CD4-positive, alpha-beta memory T cell (primary cell): ENCODE results near the gene LYL1. TPM values are rescaled to one million over a fixed set of nuclear protein-coding genes. Genes with fewer than 3 reads are reported as not detected.

Source experiments
- CTCF ChIA-PET: fragments of 350-600 bp; sonication (Branson Sonifier 250); formaldehyde crosslinking; loops from one replicate; lab custom pipeline; 2021; ENCODE audit warnings: inconsistent platforms; ENCODE audit not compliant: partially characterized antibody; lab: Charles Lee
- POLR2A ChIA-PET: fragments of 350-600 bp; sonication (Branson Sonifier 250); formaldehyde crosslinking; loops from one replicate; lab custom pipeline; 2021; ENCODE audit not compliant: partially characterized antibody; lab: Charles Lee
- DNase-seq, 5 donors: peaks; one replicate each; pipeline versions ENCODE4 v3.0.0 to v3.0.0-alpha.2; 2020 to 2022; ENCODE audit warnings: mixed read lengths in 1 of 5
- H3K27ac ChIP-seq: one replicate; pipeline ENCODE4 v1.7.0; 2013; ENCODE audit warnings: low read depth, low read length
- H3K27me3 ChIP-seq: 2 replicates; pipeline ENCODE4 v1.7.0; 2013; ENCODE audit warnings: mild to moderate bottlenecking, low read length, moderate library complexity; ENCODE audit not compliant: insufficient read depth
- H3K36me3 ChIP-seq: 2 replicates; pipeline ENCODE4 v1.7.0; 2013; ENCODE audit warnings: mild to moderate bottlenecking, low read length, moderate library complexity; ENCODE audit not compliant: insufficient read depth
- H3K4me1 ChIP-seq: 2 replicates; pipeline ENCODE4 v1.7.0; 2013; ENCODE audit warnings: mild to moderate bottlenecking, low read length, moderate library complexity; ENCODE audit not compliant: insufficient read depth
- H3K4me3 ChIP-seq, 2 donors: one replicate each; pipeline ENCODE4 v1.7.0; 2013; ENCODE audit warnings: low read length in 2 of 2, mild to moderate bottlenecking in 1 of 2
- H3K9me3 ChIP-seq, 2 donors: one replicate each; pipeline ENCODE4 v1.7.0; 2013; ENCODE audit warnings: low read length in 2 of 2, control low read depth in 1 of 2; ENCODE audit not compliant: control insufficient read depth in 1 of 2
- H3K27ac Mint-ChIP-seq, 7 donors: one replicate each; pipeline ENCODE4 v1.8.0; 2020 to 2021; ENCODE audit warnings: mixed read lengths in 7 of 7, mild to moderate bottlenecking in 6 of 7, inconsistent platforms in 3 of 7, moderate library complexity in 3 of 7
- H3K27me3 Mint-ChIP-seq, 2 donors: one replicate each; pipeline ENCODE4 v1.8.0; 2020 to 2021; ENCODE audit warnings: mixed read lengths in 2 of 2
- H3K36me3 Mint-ChIP-seq, 2 donors: one replicate each; pipeline ENCODE4 v1.8.0; 2020 to 2021; ENCODE audit warnings: mixed read lengths in 2 of 2, inconsistent platforms in 1 of 2, mild to moderate bottlenecking in 1 of 2
- H3K4me1 Mint-ChIP-seq, 4 donors: one replicate each; pipeline ENCODE4 v1.8.0; 2020 to 2021; ENCODE audit warnings: mixed read lengths in 4 of 4, mild to moderate bottlenecking in 1 of 4
- H3K4me3 Mint-ChIP-seq, 8 donors: one replicate each; pipeline ENCODE4 v1.8.0; 2020 to 2021; ENCODE audit warnings: mixed read lengths in 8 of 8, mild to moderate bottlenecking in 7 of 8, moderate library complexity in 6 of 8, inconsistent platforms in 3 of 8
- H3K9me3 Mint-ChIP-seq, 8 donors: one replicate each; pipeline ENCODE4 v1.8.0; 2020 to 2021; ENCODE audit warnings: mixed read lengths in 8 of 8, mild to moderate bottlenecking in 5 of 8, inconsistent platforms in 3 of 8, moderate library complexity in 1 of 8
- intact Hi-C: fragments of 100-400 bp; cut with micrococcal nuclease; formaldehyde crosslinking; loops from one replicate; pipeline ENCODE4 v1.15.1; 2023
- polyA plus RNA-seq, 2 donors: library from polyadenylated mRNA; unstranded; fragments of 300-500 nt; fragmentation: Illumina TruSeq; gene quantifications; one replicate each; pipeline ENCODE4 v1.2.3, GENCODE V29; 2021
- total RNA-seq, 2 experiments: library from RNA; stranded (reverse); gene quantifications; one replicate each; pipeline ENCODE4 v1.2.3, GENCODE V29; 2021

Gene LYL1
- total and polyA plus RNA-seq, 4 experiments from 2014 or later, result 2.3 to 16.9 (median 12.8) TPM

GRCh38 chr19:13100841-13101589, 1.6 kb downstream of the LYL1 start:
- H3K4me1 Mint-ChIP-seq, result peaks cover 28 to 76% (median 45%) of the 10 kb centered on the region in 4 donors
- peak overlapping the region; percentile 53 to 84 (median 74) for H3K27ac Mint-ChIP-seq
- intact Hi-C loops, result no loop called here

GRCh38 chr19:13100031-13100588, 2.5 kb downstream of the LYL1 start:
- peaks cover 0 to 2% (median 0%) of the 10 kb centered on the region in 8 donors for H3K9me3 Mint-ChIP-seq
- H3K9me3 ChIP-seq, result no peaks in the 10 kb centered on the region
- peaks cover 29 to 79% (median 47%) of the 10 kb centered on the region in 4 donors for H3K4me1 Mint-ChIP-seq
- intact Hi-C loops, result no loop called here
- H3K4me1 ChIP-seq, result peaks cover 87% of the 10 kb centered on the region
- peak overlapping the region; percentile 78 for H3K27ac ChIP-seq
- peak overlapping the region; percentile 84 to 99 (median 97) for H3K27ac Mint-ChIP-seq
- H3K27me3 Mint-ChIP-seq, result peaks cover 5 to 8% of the 10 kb centered on the region in 2 donors
- peaks cover 15% of the 10 kb centered on the region for H3K27me3 ChIP-seq
- ChIA-PET CTCF (interaction anchor here (0.8 to 2.0 kb wide), 7 partner anchors 9 to 135 kb away, joined by 3 to 6 read pairs (median 3); partner anchors contain the start of gene NACC1), POLR2A (interaction anchor here (0.8 to 3.6 kb wide), 16 partner anchors 11 to 308 kb away, joined by 3 to 51 read pairs (median 4); partner anchors contain the start of genes FARSA, GCDH, IER2 and JUNB)
- peaks cover 2 to 3% of the 10 kb centered on the region in 2 donors for H3K36me3 Mint-ChIP-seq
- H3K4me3 ChIP-seq, result peak overlapping the region in 1 of 2 donors; percentile 70
- peak; percentile 51 to 82 (median 61) for DNase-seq
- no peaks in the 10 kb centered on the region for H3K36me3 ChIP-seq
- H3K4me3 Mint-ChIP-seq, result peak overlapping the region; percentile 77 to 87 (median 82)

More at GRCh38 chr19:13100841-13101589, 1.6 kb downstream of the LYL1 start:
- ChIA-PET POLR2A (interaction anchor here (1.1 to 4.8 kb wide), 6 partner anchors 16 to 210 kb away, joined by 4 to 51 read pairs (median 22); partner anchors contain the start of genes GCDH, IER2, NACC1 and STX10), CTCF (interaction anchor here (0.7 to 2.0 kb wide), 4 partner anchors 17 to 136 kb away, joined by 3 to 6 read pairs (median 4); partner anchors contain the start of gene NACC1)
- Mint-ChIP-seq H3K36me3 (peaks cover 2 to 3% of the 10 kb centered on the region in 2 donors), H3K4me3 (peak overlapping the region; percentile 81 to 88 (median 84)), H3K9me3 (peaks cover 0 to 2% (median 0%) of the 10 kb centered on the region in 8 donors), H3K27me3 (peaks cover 5 to 8% of the 10 kb centered on the region in 2 donors)
- Histone ChIP-seq H3K27me3 (peaks cover 14% of the 10 kb centered on the region), H3K27ac (peak overlapping the region; percentile 78), H3K4me1 (peaks cover 84% of the 10 kb centered on the region), H3K4me3 (peak overlapping the region; percentile 58 to 73), H3K36me3 (no peaks in the 10 kb centered on the region), H3K9me3 (no peaks in the 10 kb centered on the region)
- DNase-seq, result no peak

- CTCF ChIA-PET, result interaction anchor here (0.6 to 2.0 kb wide), 7 partner anchors 10 to 160 kb away, joined by 3 to 6 read pairs (median 4); partner anchors contain the start of gene NACC1
These were observed 3.3 kb downstream of the LYL1 start for GRCh38 chr19:13099073-13099999.

GRCh38 chr19:13098277-13099072, 4.2 kb downstream of the LYL1 start:
- Mint-ChIP-seq H3K4me3 (peak overlapping the region; percentile 84 to 92 (median 87)), H3K9me3 (peaks cover 0 to 2% (median 0%) of the 10 kb centered on the region in 8 donors), H3K27me3 (peaks cover 5 to 10% of the 10 kb centered on the region in 2 donors), H3K27ac (peak overlapping the region; percentile 72 to 95 (median 88)), H3K4me1 (peaks cover 29 to 80% (median 47%) of the 10 kb centered on the region in 4 donors), H3K36me3 (peaks cover 0 to 3% of the 10 kb centered on the region in 2 donors)
- ChIA-PET POLR2A (interaction anchor here (0.7 to 3.6 kb wide), 7 partner anchors 13 to 213 kb away, joined by 3 to 51 read pairs (median 6); partner anchors contain the start of genes NACC1 and TRMT1), CTCF (no interaction called here)
- H3K9me3 ChIP-seq, result no peaks in the 10 kb centered on the region
- DNase-seq, result peak; percentile 46 to 68 (median 48)
- intact Hi-C loops, result loop anchor here (1.0 to 5.0 kb wide), 3 partner anchors 18 to 211 kb away; partner anchors contain the start of genes IER2, KLF1, STX10 and TRMT1
- peak overlapping the region; percentile 58 to 70 for H3K4me3 ChIP-seq
- no peaks in the 10 kb centered on the region for H3K36me3 ChIP-seq
- peaks cover 85% of the 10 kb centered on the region for H3K4me1 ChIP-seq
- H3K27ac ChIP-seq, result peak overlapping the region; percentile 78
- peaks cover 15% of the 10 kb centered on the region for H3K27me3 ChIP-seq

More at GRCh38 chr19:13099073-13099999, 3.3 kb downstream of the LYL1 start:
- Mint-ChIP-seq H3K9me3 (peaks cover 0 to 2% (median 0%) of the 10 kb centered on the region in 8 donors), H3K27me3 (peaks cover 5 to 10% of the 10 kb centered on the region in 2 donors), H3K4me1 (peaks cover 29 to 81% (median 48%) of the 10 kb centered on the region in 4 donors), H3K4me3 (peak overlapping the region; percentile 84 to 92 (median 87)), H3K36me3 (peaks cover 0 to 3% of the 10 kb centered on the region in 2 donors), H3K27ac (peak overlapping the region; percentile 84 to 99 (median 97))
- Histone ChIP-seq H3K4me3 (peak overlapping the region; percentile 58 to 70), H3K27ac (peak overlapping the region; percentile 78), H3K4me1 (peaks cover 87% of the 10 kb centered on the region), H3K9me3 (no peaks in the 10 kb centered on the region), H3K27me3 (peaks cover 15% of the 10 kb centered on the region), H3K36me3 (no peaks in the 10 kb centered on the region)
- peak; percentile 82 to 88 (median 84) for DNase-seq
- POLR2A ChIA-PET, result interaction anchor here (0.7 to 3.6 kb wide), 18 partner anchors 12 to 307 kb away, joined by 3 to 51 read pairs (median 4); partner anchors contain the start of genes DNASE2, FARSA, GCDH and IER2
- intact Hi-C loops, result loop anchor here (1.0 to 5.0 kb wide), 3 partner anchors 17 to 212 kb away; partner anchors contain the start of genes IER2, KLF1, STX10 and TRMT1

- H3K27me3 ChIP-seq, result peaks cover 15% of the 10 kb centered on the region
- Mint-ChIP-seq H3K36me3 (peaks cover 0 to 3% of the 10 kb centered on the region in 2 donors), H3K9me3 (peaks cover 0 to 2% (median 0%) of the 10 kb centered on the region in 8 donors), H3K4me1 (peaks cover 29 to 74% (median 43%) of the 10 kb centered on the region in 4 donors), H3K27ac (peak overlapping the region in 4 of 7 donors; percentile 57 to 88 (median 86)), H3K4me3 (peak overlapping the region; percentile 68 to 87 (median 80)), H3K27me3 (peaks cover 5 to 10% of the 10 kb centered on the region in 2 donors)
- CTCF ChIA-PET, result no interaction called here
- no peak overlapping the region for H3K4me3 ChIP-seq
- intact Hi-C loops, result loop anchor here (2.0 to 5.0 kb wide), 2 partner anchors 19 to 210 kb away; partner anchors contain the start of genes KLF1 and TRMT1
- peak in 2 of 5 donors; percentile 10 to 46 for DNase-seq
- no peaks in the 10 kb centered on the region for H3K9me3 ChIP-seq
- no peak overlapping the region for H3K27ac ChIP-seq
- no peaks in the 10 kb centered on the region for H3K36me3 ChIP-seq
- POLR2A ChIA-PET, result interaction anchor here (0.7 to 5.0 kb wide), 4 partner anchors 7 to 132 kb away, joined by 3 to 42 read pairs (median 12); partner anchors contain the start of gene NACC1
- peaks cover 77% of the 10 kb centered on the region for H3K4me1 ChIP-seq
These were observed 5.0 kb downstream of the LYL1 start for GRCh38 chr19:13097463-13098258.
